ENCODE data around the gene NDNF.

The NDNF gene

DNA sequence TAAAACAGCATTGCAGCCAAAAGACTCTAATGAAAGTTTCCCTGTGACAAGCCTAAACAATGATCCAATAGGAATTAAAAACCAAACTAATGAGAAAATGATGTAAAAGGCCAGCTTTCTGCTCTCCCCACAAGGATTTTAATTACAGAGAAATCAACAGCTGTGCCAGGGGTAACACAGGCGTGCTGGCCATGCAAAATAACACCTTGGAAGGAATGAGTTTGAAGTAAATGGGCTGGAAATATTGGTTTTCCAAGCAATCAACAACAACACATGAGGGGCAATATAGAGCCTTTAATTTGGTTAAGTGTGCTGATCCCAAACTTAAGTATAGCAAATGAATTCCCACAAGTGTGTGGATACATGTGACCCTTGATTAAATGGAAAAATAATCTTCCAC is 56.9 kb downstream of the NDNF start:
- DNase-seq (ENCODE audit: low read depth in 2 of 2), result no peak

- DNase-seq (ENCODE audit: low read depth in 2 of 2), result no peak
Observed at GRCh38 chr4:121014544-121014943, 57.8 kb downstream of the NDNF start.

- no peak for DNase-seq (ENCODE audit: low read depth in 2 of 2)
Observed at GRCh38 chr4:121011780-121012340, 60.5 kb downstream of the NDNF start.

DNA sequence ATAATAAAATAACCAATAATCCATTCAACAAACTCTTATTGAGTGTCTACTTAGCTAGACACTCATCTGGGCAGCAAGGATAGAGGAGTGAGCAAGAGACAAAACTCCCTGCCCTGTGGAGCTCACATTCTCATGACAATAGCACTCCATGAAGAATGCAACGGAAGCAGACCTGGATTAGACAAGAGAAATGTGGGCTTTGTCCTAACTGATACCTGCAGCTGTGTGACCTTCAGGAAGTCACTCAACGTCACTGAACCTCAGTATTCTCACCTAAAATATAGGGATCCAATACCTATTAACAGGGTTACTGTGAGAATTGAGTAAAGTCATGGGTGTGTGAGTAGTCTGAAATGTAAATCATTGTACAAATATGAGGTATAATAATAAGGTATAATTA is 61.2 kb downstream of the NDNF start:
- DNase-seq (ENCODE audit: low read depth in 2 of 2), result no peak

DNA sequence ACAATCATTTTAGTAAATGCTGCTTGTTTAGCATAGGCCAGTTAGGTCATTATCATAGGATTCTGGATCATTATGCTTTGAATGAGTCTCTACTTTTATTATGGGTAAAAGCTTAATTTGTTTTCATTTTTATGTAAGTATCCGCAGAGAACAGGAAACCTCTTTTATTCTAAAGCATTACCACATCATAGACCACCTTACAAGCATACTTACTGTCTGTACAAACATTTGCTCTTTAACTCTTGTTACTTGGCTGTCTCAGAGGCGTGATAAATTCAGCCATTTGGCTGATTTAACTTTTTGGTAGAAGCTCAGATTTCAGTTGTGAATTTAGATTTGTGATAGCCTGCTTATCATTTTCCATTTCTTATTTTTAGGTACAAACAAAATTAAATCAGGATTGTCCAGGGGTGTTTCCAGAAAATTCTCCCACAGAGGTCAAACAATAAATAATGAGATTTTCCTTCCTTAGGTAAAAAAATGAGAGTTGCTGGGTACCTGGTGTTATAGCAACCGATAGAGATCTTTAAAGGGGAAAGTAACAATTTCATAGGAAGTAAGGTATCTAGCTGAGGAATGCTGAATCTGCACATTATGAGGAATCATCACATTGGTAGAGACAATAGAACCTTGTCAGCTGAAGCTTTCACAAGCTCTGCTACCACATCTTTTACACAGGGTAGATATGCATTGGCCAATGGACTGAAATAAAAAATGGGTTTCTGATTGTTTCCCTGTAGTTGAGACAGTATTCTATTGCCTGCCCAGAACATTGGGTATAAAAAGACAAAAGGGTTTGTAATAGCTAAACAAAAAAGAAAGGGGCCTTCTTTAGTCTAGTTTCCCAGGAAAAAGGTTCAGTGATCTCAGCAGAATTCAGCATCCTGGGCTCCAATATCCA is 62.5 kb downstream of the NDNF start:
- no peak for DNase-seq (ENCODE audit: low read depth in 2 of 2)

DNA sequence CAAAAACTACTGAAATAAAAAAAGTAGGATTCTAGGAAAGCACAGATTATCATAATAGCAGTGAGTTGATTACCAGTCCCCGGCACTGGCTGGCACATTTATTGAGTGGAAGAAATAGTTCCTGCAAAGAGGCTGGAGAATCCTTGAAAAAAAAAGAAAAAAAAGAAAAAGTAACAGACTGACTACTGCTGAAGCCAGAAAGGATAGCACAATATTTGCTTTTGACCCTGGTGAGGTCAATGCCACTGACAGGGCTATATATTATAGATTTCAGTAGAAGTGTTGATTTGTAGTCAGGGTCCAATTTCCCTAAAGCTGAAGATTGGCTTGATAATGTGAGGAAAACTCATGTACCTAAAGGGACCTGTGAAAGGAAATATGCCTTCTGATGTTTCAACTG is 64.7 kb downstream of the NDNF start:
- DNase-seq (ENCODE audit: low read depth in 2 of 2), result no peak

DNA sequence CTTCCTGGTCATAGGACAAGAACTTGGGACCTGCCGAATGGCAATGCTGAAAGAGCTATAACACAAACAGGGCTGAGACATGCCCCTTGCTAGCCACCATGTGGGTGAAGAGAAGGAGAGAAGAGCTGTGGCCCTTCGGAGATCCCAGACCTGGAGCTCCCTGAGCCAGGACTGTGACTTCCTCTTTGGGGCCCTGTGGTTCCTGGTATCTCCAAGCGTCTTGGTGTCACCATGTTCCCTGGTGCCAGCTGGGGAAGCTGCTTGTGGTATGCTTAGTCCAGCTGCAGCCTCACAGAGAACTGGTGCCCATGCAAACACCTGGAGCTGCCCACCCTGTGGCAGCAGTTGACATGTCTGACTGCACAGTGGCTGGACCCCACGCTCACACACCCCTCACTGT is 68.5 kb downstream of the NDNF start:
- no peak for DNase-seq (ENCODE audit: low read depth in 2 of 2)

DNA sequence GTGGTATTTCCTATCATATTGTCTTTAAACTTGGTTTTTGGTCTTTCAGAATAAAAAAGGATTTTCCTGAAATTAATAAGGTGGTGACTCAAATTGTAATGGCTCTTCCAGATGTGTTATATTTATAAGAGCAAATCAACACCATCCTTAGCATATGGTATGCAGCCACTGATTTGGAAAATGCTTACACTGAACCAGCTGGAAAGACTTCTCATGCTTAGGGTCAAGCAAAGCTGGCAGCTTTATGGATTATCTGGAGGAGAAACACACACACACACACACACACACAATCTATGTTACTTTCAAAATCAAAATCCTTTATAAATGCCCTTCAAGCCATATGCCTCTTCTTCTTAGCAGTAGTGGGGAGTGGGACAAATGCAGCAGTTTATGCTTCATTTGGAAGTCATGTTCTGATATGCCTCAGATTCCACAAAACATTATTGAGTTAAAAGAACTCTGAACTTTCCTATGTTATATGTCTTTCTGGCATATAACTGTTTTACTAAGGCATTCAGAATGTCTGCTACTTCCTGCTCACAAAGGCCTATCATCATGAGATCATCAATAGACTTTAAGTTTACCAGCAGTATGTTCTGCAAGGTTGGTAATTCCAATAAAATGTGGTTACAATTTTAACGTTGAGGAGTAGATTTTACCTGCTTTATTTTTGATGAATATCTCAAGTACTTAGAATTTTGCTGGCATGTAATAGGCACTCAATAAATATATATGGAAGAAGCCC is 76.9 kb downstream of the NDNF start:
- no peak for DNase-seq (ENCODE audit: low read depth in 2 of 2)

DNA sequence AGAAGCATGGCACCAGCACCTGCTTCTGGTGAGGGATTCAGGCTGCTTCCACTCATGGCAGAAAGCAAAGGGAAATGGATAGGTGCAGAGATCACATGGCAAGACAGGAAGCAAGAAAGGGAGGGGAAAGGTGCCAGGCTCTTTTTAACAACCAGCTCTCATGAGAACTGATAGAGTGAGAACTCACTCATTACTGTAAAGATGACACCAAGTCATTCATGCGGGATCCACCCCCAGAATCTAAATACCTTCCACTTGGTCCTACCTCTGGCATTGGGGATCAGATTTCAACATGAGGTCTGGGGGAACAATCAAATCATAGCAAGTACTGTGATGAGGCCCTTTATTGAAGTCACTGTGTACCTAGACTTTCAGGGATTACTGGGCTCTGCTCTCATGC is 77.8 kb downstream of the NDNF start:
- no peak for DNase-seq (ENCODE audit: low read depth in 2 of 2)

DNA sequence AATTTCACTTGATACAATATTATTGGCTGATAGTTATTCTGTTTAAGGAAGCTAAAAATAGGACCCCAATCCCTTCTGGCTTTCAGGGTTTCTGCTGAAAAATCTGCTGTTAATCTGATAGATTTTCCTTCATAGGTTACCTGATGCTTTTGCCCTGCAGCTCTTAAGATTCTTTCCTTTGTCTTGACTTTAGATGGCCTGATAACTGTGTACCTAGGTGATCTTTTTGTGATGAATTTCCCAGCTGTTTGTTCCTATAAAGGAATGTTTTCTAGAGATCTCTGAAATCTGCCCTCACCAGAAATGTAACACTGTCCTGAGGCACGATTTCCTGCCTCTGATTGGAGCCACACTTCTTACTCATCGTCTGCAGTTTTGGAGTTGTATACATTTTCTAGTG is 80.5 kb downstream of the NDNF start:
- DNase-seq (ENCODE audit: low read depth in 2 of 2), result no peak

GRCh38 chr4:120990246-120990645 is 82.1 kb downstream of the NDNF start:
- no peak for DNase-seq (ENCODE audit: low read depth in 2 of 2)

Data from stimulated activated CD8-positive, alpha-beta memory T cell treated with anti-CD3 and anti-CD28 coated beads, Interleukin-15, amount 100 ng/mL, for 4 hours (primary cell).